Mammary epithelial cell (primary cell): ENCODE results near the gene WDR54.

Source experiments
- EZH2 ChIP-seq: IDR thresholded peaks from 2 replicates; pipeline ENCODE4 v1.6.1; 2012; ENCODE audit warnings: low read length, inconsistent platforms, borderline replicate concordance
- TF ChIP-seq, protein P1 (sequence below), 2 donors: IDR thresholded peaks in 1 of 2; conservative IDR thresholded peaks in 1 of 2; 2 replicates each; pipeline ENCODE4 v1.5.1; 2011 to 2012; ENCODE audit warnings: inconsistent platforms in 2 of 2, low read length in 2 of 2, mild to moderate bottlenecking in 2 of 2, control low read depth in 1 of 2, low read depth in 1 of 2; ENCODE audit not compliant: insufficient read depth in 1 of 2; ENCODE audit errors: extremely low read depth in 1 of 2

- TF ChIP-seq, protein P1, sequence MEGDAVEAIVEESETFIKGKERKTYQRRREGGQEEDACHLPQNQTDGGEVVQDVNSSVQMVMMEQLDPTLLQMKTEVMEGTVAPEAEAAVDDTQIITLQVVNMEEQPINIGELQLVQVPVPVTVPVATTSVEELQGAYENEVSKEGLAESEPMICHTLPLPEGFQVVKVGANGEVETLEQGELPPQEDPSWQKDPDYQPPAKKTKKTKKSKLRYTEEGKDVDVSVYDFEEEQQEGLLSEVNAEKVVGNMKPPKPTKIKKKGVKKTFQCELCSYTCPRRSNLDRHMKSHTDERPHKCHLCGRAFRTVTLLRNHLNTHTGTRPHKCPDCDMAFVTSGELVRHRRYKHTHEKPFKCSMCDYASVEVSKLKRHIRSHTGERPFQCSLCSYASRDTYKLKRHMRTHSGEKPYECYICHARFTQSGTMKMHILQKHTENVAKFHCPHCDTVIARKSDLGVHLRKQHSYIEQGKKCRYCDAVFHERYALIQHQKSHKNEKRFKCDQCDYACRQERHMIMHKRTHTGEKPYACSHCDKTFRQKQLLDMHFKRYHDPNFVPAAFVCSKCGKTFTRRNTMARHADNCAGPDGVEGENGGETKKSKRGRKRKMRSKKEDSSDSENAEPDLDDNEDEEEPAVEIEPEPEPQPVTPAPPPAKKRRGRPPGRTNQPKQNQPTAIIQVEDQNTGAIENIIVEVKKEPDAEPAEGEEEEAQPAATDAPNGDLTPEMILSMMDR (conservative IDR thresholded peaks at IDR 0.05 in 1 of 2, IDR thresholded peaks at IDR 0.05 in 1 of 2; ENCODE audit: extremely low read depth in 1 of 2, insufficient read depth in 1 of 2, low read depth in 1 of 2, low read length in 2 of 2) = no peak
- no peak for TF ChIP-seq EZH2
Observed at GRCh38 chr2:74415762-74416395, 5.7 kb upstream of the WDR54 start.
